Measurements from ENCODE around the gene PELO.

DNA sequence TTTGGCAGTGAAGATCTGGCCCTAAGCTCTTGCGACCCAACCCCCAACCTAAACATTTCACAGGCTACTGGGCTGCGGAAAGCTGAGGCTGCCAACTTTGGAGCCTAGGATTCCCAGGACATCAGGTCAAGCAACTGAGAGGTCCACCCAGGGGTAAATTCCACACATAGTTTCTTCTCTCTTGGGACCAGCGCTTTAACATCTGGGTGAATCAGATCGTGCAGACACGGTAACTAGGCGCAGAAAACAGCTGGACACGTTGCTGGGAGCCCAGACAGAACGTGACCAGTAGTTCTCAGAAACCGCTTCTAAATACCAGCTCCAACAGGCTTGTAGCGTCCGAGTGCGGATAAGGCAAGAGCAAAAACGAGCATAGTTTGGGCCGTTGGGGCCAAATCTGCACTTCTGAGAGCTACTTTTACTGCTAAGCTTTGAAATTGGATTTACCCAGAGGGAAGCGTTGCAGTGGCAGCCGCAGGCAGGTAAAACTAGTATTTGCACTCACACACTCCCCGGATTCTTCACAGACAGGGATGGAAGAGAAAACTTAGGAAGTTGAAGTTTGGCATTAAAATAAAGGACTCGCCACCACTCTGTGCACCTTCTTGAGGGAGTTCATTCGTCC is 11.8 kb downstream of the PELO start:
- no peak for TF ChIP-seq ZFP30 (CRISPR knock-in tag; IDR thresholded peaks at IDR 0.05; ENCODE audit: borderline replicate concordance)
- no peak for TF ChIP-seq SRF (CRISPR knock-in tag; IDR thresholded peaks at IDR 0.05)
- no peak for TF ChIP-seq YY1 (IDR thresholded peaks at IDR 0.05; ENCODE audit: borderline replicate concordance in 1 of 3, control insufficient read depth in 1 of 3, extremely low read depth in 1 of 3, insufficient read depth in 3 of 3, insufficient read length in 1 of 3, insufficient replicate concordance in 2 of 3, low read depth in 1 of 3, low read length in 2 of 3)
- no peak for TF ChIP-seq EP300 (IDR thresholded peaks at IDR 0.05; ENCODE audit: low read length)
- TF ChIP-seq RHOXF2B (CRISPR knock-in tag; conservative IDR thresholded peaks at IDR 0.05) = no peak
